Choroid plexus epithelial cell (primary cell): ENCODE data around the gene SGCA.

Experiments used
- DNase-seq: peaks from one replicate; pipeline ENCODE4 v3.0.0-alpha.2; 2010; ENCODE audit warnings: low read depth
- H3K4me3 ChIP-seq: 2 replicates; pipeline ENCODE4 v1.5.1; 2011; ENCODE audit warnings: low read depth, mild to moderate bottlenecking, control low read depth, low read length, moderate library complexity
- TF ChIP-seq, protein P1 (sequence below): conservative IDR thresholded peaks from 2 replicates; pipeline ENCODE4 v1.5.1; 2011; ENCODE audit warnings: low read depth, mild to moderate bottlenecking, control low read depth, inconsistent platforms, low read length, moderate library complexity

Gene SGCA

GRCh38 chr17:50189550-50190292 is 23.9 kb downstream of the SGCA start:
- TF ChIP-seq, protein P1, sequence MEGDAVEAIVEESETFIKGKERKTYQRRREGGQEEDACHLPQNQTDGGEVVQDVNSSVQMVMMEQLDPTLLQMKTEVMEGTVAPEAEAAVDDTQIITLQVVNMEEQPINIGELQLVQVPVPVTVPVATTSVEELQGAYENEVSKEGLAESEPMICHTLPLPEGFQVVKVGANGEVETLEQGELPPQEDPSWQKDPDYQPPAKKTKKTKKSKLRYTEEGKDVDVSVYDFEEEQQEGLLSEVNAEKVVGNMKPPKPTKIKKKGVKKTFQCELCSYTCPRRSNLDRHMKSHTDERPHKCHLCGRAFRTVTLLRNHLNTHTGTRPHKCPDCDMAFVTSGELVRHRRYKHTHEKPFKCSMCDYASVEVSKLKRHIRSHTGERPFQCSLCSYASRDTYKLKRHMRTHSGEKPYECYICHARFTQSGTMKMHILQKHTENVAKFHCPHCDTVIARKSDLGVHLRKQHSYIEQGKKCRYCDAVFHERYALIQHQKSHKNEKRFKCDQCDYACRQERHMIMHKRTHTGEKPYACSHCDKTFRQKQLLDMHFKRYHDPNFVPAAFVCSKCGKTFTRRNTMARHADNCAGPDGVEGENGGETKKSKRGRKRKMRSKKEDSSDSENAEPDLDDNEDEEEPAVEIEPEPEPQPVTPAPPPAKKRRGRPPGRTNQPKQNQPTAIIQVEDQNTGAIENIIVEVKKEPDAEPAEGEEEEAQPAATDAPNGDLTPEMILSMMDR, result no peak
- no peak overlapping the region for H3K4me3 ChIP-seq
- DNase-seq, result peak; percentile 51

- DNase-seq, result peak; percentile 24
- TF ChIP-seq, protein P1, result no peak
- H3K4me3 ChIP-seq, result no peak overlapping the region
These were observed 24.4 kb downstream of the SGCA start for GRCh38 chr17:50190293-50190602.

- peak; percentile 48 for DNase-seq
- TF ChIP-seq, protein P1, result no peak
- no peak overlapping the region for H3K4me3 ChIP-seq
These were observed 25.0 kb downstream of the SGCA start for GRCh38 chr17:50190603-50191358.

- peak; percentile 25 for DNase-seq
- H3K4me3 ChIP-seq, result peak overlapping the region; percentile 10
- TF ChIP-seq, protein P1, result no peak
These were observed 25.7 kb downstream of the SGCA start for GRCh38 chr17:50191359-50192143.

- TF ChIP-seq, protein P1, result no peak
- peak; percentile 25 for DNase-seq
- no peak overlapping the region for H3K4me3 ChIP-seq
These were observed 26.4 kb downstream of the SGCA start for GRCh38 chr17:50192144-50192617.

DNA sequence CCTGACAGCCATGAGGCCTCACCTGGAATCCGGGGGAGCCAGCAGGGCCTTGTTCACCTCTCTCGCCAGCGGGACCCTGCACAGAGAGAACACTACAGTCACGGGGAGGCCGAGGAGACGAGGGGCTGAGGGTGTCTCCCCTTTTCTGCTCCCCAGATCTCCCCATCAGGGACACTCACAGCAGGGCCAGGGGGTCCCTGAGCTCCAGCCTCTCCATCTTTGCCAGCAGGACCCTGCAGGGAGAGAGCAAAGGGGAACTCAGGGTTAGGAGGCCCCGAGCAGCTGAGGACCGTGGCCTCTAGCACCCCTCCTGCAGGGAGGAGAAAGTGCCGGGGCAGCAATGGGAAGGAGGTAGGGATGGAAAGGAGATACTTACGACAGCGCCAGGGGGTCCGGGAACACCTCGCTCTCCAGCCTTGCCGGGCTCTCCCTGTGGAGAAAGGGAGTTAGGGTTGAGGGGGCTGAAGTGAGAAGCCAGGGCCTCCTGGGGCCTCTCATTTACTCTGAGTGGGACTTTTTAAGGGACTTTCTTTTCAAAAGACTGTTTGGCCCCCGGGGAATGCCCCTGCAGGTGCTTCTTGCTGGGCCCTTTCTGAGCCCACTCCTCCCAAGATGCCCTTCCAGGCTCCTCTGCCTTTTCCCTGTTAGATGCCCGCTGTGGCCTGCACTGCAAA is 26.9 kb downstream of the SGCA start:
- DNase-seq, result no peak
- TF ChIP-seq, protein P1, result no peak
- H3K4me3 ChIP-seq, result no peak overlapping the region
